GM12878 (cell line): ENCODE measurements around the gene MGLL. TPM values are rescaled to one million over a fixed set of nuclear protein-coding genes. Genes with fewer than 3 reads are reported as not detected.

ENCODE experiments used
- ATAC-seq: fragments of 200-7000 bp; cut with Tn5 transposase; 3 replicates; pipeline ENCODE4 v1.9.1; 2020; ENCODE audit warnings: mild to moderate bottlenecking, moderate library complexity
- BruUV-seq: library from RNA; stranded (reverse); fragments of 400-500 nt; replicated peaks from 2 replicates; lab custom pipeline; 2021; lab: Mats Ljungman, UMichigan
- CTCF ChIA-PET: fragments of 300-600 bp; sonication (Branson Sonifier 250); formaldehyde crosslinking; extraction: SDS; loops from one replicate; lab custom pipeline; 2021; ENCODE audit warnings: inconsistent platforms; lab: Yijun Ruan, JAX
- POLR2A ChIA-PET: fragments of 350-600 bp; formaldehyde crosslinking; extraction: SDS; loops from one replicate; lab custom pipeline; 2021; ENCODE audit warnings: inconsistent platforms; lab: Charles Lee
- RAD21 ChIA-PET: fragments of 300-600 bp; sonication (Branson Sonifier 250); formaldehyde crosslinking; loops from one replicate; lab custom pipeline; 2023; ENCODE audit warnings: antibody characterized with exemption; ENCODE audit not compliant: unreplicated experiment; lab: Charles Lee
- SMC1A ChIA-PET: fragments of 300-600 bp; sonication (Branson Sonifier 250); formaldehyde crosslinking; loops from one replicate; lab custom pipeline; 2023; ENCODE audit not compliant: unreplicated experiment, uncharacterized antibody; lab: Charles Lee
- DNase-seq: peaks from one replicate; pipeline ENCODE4 v3.0.0-alpha.2; 2011; ENCODE audit warnings: low read depth, low spot score
- FAIRE-seq: peaks from 3 replicates; lab custom pipeline; 2011; peaks lifted over from hg19 to GRCh38; lab: Jason Lieb, UNC
- H2AFZ ChIP-seq: 2 replicates; pipeline ENCODE4 v1.6.0; 2011; ENCODE audit warnings: low read depth, low read length, control low read depth; ENCODE audit not compliant: control insufficient read depth
- H3K27ac ChIP-seq: 2 replicates; pipeline ENCODE4 v1.5.1; 2011; ENCODE audit warnings: control low read depth; ENCODE audit not compliant: control insufficient read depth, insufficient read depth
- H3K27me3 ChIP-seq, 2 experiments: replicated peaks in 1 of 2; 2 replicates each; pipeline versions ENCODE4 v1.6.0 to v1.6.1; 2011; ENCODE audit warnings: low read length in 1 of 2; ENCODE audit not compliant: control insufficient read depth in 2 of 2, insufficient read depth in 2 of 2
- H3K36me3 ChIP-seq, 2 experiments: 2 replicates each; pipeline ENCODE4 v1.5.1; 2011; ENCODE audit warnings: low read length in 1 of 2; ENCODE audit not compliant: control insufficient read depth in 2 of 2, insufficient read depth in 2 of 2
- H3K4me1 ChIP-seq: 2 replicates; pipeline ENCODE4 v1.6.1; 2011; ENCODE audit warnings: mild to moderate bottlenecking, low read length, moderate library complexity, mixed read lengths; ENCODE audit not compliant: control insufficient read depth, insufficient read depth
- H3K4me2 ChIP-seq: 2 replicates; pipeline ENCODE4 v1.6.0; 2011; ENCODE audit warnings: control low read depth; ENCODE audit not compliant: control insufficient read depth, insufficient read depth
- H3K4me3 ChIP-seq: fragments of 200-600 bp; sonication (generic); 2 replicates; pipeline ENCODE4 v1.5.1; 2016
- H3K79me2 ChIP-seq: 2 replicates; pipeline ENCODE4 v1.6.0; 2011; ENCODE audit warnings: low read length; ENCODE audit not compliant: control insufficient read depth, insufficient read depth
- H3K9ac ChIP-seq: 2 replicates; pipeline ENCODE4 v1.8.0; 2011; ENCODE audit warnings: low read length, control low read depth, mixed read lengths; ENCODE audit not compliant: control insufficient read depth, insufficient read depth
- H3K9me3 ChIP-seq: replicated peaks from 3 replicates; pipeline ENCODE4 v1.5.1; 2011; ENCODE audit warnings: mild to moderate bottlenecking, low read length; ENCODE audit not compliant: control insufficient read depth, insufficient read depth
- H4K20me1 ChIP-seq: 2 replicates; pipeline ENCODE4 v1.6.0; 2011; ENCODE audit not compliant: control insufficient read depth, insufficient read depth
- BCL11A ChIP-seq: IDR thresholded peaks from 2 replicates; pipeline ENCODE4 v1.6.1; 2011; ENCODE audit warnings: low read depth, low read length
- CBX3 ChIP-seq: fragments of 200-600 bp; sonication (generic); IDR thresholded peaks from 2 replicates; pipeline ENCODE4 v1.6.1; 2016; ENCODE audit warnings: low read depth, borderline replicate concordance
- CHD4 ChIP-seq: fragments of 200-600 bp; sonication (generic); IDR thresholded peaks from 2 replicates; pipeline ENCODE4 v1.6.1; 2016; ENCODE audit warnings: mild to moderate bottlenecking
- ESRRA ChIP-seq: IDR thresholded peaks from 2 replicates; pipeline ENCODE4 v1.6.1; 2012; ENCODE audit warnings: mild to moderate bottlenecking, low read length, improper control_type of control experiment
- IKZF2 ChIP-seq, 2 experiments: fragments of 450-650 bp; IDR thresholded peaks; 2 replicates each; pipeline ENCODE4 v1.6.1; 2017; ENCODE audit warnings: mild to moderate bottlenecking in 2 of 2, moderate library complexity in 2 of 2
- KDM1A ChIP-seq: fragments of 200-600 bp; sonication (generic); IDR thresholded peaks from 2 replicates; pipeline ENCODE4 v1.6.1; 2016; ENCODE audit warnings: borderline replicate concordance
- RELB ChIP-seq: fragments of 450-650 bp; IDR thresholded peaks from 2 replicates; pipeline ENCODE4 v1.6.1; 2017; ENCODE audit warnings: low read depth, mild to moderate bottlenecking, moderate library complexity
- SPI1 ChIP-seq: IDR thresholded peaks from 2 replicates; pipeline ENCODE4 v1.6.1; 2011; ENCODE audit warnings: low read depth, mild to moderate bottlenecking, low read length, moderate library complexity, borderline replicate concordance; ENCODE audit not compliant: insufficient read depth
- USF2 ChIP-seq: IDR thresholded peaks from 2 replicates; pipeline ENCODE4 v1.6.1; 2011; ENCODE audit warnings: low read depth, low read length, improper control_type of control experiment, borderline replicate concordance
- WRNIP1 ChIP-seq: IDR thresholded peaks from 2 replicates; pipeline ENCODE4 v1.6.1; 2011; ENCODE audit warnings: low read depth, low read length, improper control_type of control experiment, borderline replicate concordance
- ZBTB4 ChIP-seq: fragments of 450-650 bp; formaldehyde crosslinking; IDR thresholded peaks from 2 replicates; pipeline ENCODE4 v1.4.0; 2022; ENCODE audit warnings: mild to moderate bottlenecking, moderate library complexity
- ZBTB40 ChIP-seq: fragments of 450-650 bp; IDR thresholded peaks from 2 replicates; pipeline ENCODE4 v1.6.1; 2016; ENCODE audit warnings: mild to moderate bottlenecking, moderate library complexity, borderline replicate concordance
- ZSCAN29 ChIP-seq: fragments of 450-650 bp; IDR thresholded peaks from 2 replicates; pipeline ENCODE4 v1.6.1; 2017; ENCODE audit warnings: mild to moderate bottlenecking, moderate library complexity
- WGBS: methylation state at CpG from one replicate; pipeline ENCODE4 v1.1.6; 2016; ENCODE audit warnings: low lambda C conversion rate; ENCODE audit not compliant: insufficient replicate concordance, insufficient coverage; ENCODE audit errors: missing lambda C conversion rate; 5-methylcytosine and 5-hydroxymethylcytosine counted together
- in situ Hi-C: fragments of 300-500 bp; cut with MboI; formaldehyde crosslinking; loops from 9 replicates; pipeline ENCODE4 v1.14.3; 2018; ENCODE audit warnings: mixed read lengths
- intact Hi-C: fragments of 100-400 bp; cut with micrococcal nuclease; formaldehyde crosslinking; loops from one replicate; pipeline ENCODE4 v1.14.2; 2022; ENCODE audit not compliant: unreplicated experiment
- polyA plus RNA-seq, 11 experiments: library from polyadenylated mRNA; depleted of rRNA in 4 of 11; unstranded in 6 of 11; stranded (reverse) in 5 of 11; fragments of >200 nt; fragmentation: Nextera tagmentation in 4 of 11; fragmentation: Illumina TruSeq in 1 of 11; extraction: Ambion mirVana in 4 of 11; extraction: Trizol in 1 of 11; gene quantifications; 1 replicate in 1 of 11; 2 replicates in 10 of 11; pipeline versions ENCODE4 v1.2.1 to v1.2.3, GENCODE V29; 2011 to 2016; ENCODE audit warnings: inconsistent platforms in 2 of 11, missing spikeins in 2 of 11, low read depth in 1 of 11
- total RNA-seq, 4 experiments: library from RNA; depleted of rRNA in 3 of 4; stranded (reverse); fragments of >200 nt in 3 of 4; fragmentation: Illumina TruSeq in 1 of 4; extraction: Trizol in 1 of 4; gene quantifications; 2 replicates each; pipeline versions ENCODE4 v1.2.1 to v1.2.3, GENCODE V29; 2013 to 2021

The MGLL gene
- total and polyA plus RNA-seq, 10 of the 15 experiments (the other 5 are each of a cell fraction or from before 2014, with no cell fraction given), result 44.9 to 177 (median 72.9) TPM

GRCh38 chr3:127719369-127719768 is 102.9 kb downstream of the MGLL start (continued):
- no peak for TF ChIP-seq WRNIP1

GRCh38 chr3:127718916-127719290 is 103.4 kb downstream of the MGLL start:
- SMC1A ChIA-PET, result no interaction called here
- in situ Hi-C loops (no loop called here), intact Hi-C loops (no loop called here)
- BruUV-seq, result no TSS peak
- H3K79me2 ChIP-seq, result no peaks in the 10 kb centered on the region
- CTCF ChIA-PET, result no interaction called here
- POLR2A ChIA-PET, result no interaction called here
- peaks cover 39% of the 10 kb centered on the region in 2 experiments for H3K36me3 ChIP-seq
- no peak overlapping the region for H3K4me2 ChIP-seq
- no peaks in the 10 kb centered on the region for H3K9me3 ChIP-seq
- no peak for FAIRE-seq
- no peak overlapping the region for H3K27ac ChIP-seq
- H3K4me3 ChIP-seq, result no peak overlapping the region
- no peaks in the 10 kb centered on the region for H4K20me1 ChIP-seq
- no peaks in the 10 kb centered on the region for H3K27me3 ChIP-seq
- H3K4me1 ChIP-seq, result peaks cover 6% of the 10 kb centered on the region; the same call in 1 of the 2 replicates
- TF ChIP-seq IKZF2 (IDR thresholded peaks at IDR 0.05) (no peak), KDM1A (no peak), ESRRA (no peak), RELB (no peak), USF2 (no peak), CBX3 (no peak), ZBTB40 (no peak), SPI1 (no peak), ZSCAN29 (no peak), CHD4 (no peak), BCL11A (no peak), ZBTB4 (no peak)
- RAD21 ChIA-PET, result no interaction called here
- ATAC-seq, result no peak
- no peak for DNase-seq
- H3K9ac ChIP-seq, result no peak overlapping the region
- H2AFZ ChIP-seq, result no peak overlapping the region
- WGBS, result 69% methylated on average over 3 of the region's 3 CpGs
